H1 (cell line): ENCODE results near the gene KCNC3. TPM values are rescaled to one million over a fixed set of nuclear protein-coding genes. Genes with fewer than 3 reads are reported as not detected.
"Not testable (repeated sequence)": the region's sequence is repeated elsewhere in the genome, so short reads cannot be mapped to it uniquely, and the experiment has no call there.

Experiments
- CTCF ChIA-PET: fragments of 300-600 bp; sonication (Branson Sonifier 250); formaldehyde crosslinking; loops from one replicate; lab custom pipeline; 2021; ENCODE audit not compliant: partially characterized antibody; lab: Charles Lee
- POLR2A ChIA-PET: fragments of 300-600 bp; sonication (Branson Sonifier 250); formaldehyde crosslinking; loops from one replicate; lab custom pipeline; 2021; ENCODE audit warnings: inconsistent platforms; ENCODE audit not compliant: partially characterized antibody; lab: Charles Lee
- DNase-seq, 2 experiments: peaks; one replicate each; pipeline versions ENCODE4 v3.0.0 to v3.0.0-alpha.2; 2010 to 2022; ENCODE audit warnings: low spot score in 2 of 2, low read depth in 1 of 2, mixed read lengths in 1 of 2
- FAIRE-seq: peaks from 2 replicates; lab custom pipeline; 2011; peaks lifted over from hg19 to GRCh38; lab: Jason Lieb, UNC
- H2AFZ ChIP-seq: 2 replicates; pipeline ENCODE4 v1.8.1; 2012; ENCODE audit warnings: low read length, inconsistent platforms
- H2AK5ac ChIP-seq: 2 replicates; pipeline ENCODE4 v1.6.1; 2013; ENCODE audit warnings: low read depth, low read length
- H2BK120ac ChIP-seq: replicated peaks from 2 replicates; pipeline ENCODE3; 2013; ENCODE audit warnings: low read depth, low read length, inconsistent platforms
- H2BK12ac ChIP-seq: 2 replicates; pipeline ENCODE4 v1.6.1; 2013; ENCODE audit warnings: low read depth, low read length
- H2BK15ac ChIP-seq: 2 replicates; pipeline ENCODE4 v1.6.1; 2013; ENCODE audit warnings: low read length
- H2BK20ac ChIP-seq: 2 replicates; pipeline ENCODE4 v1.6.1; 2013; ENCODE audit warnings: low read length
- H2BK5ac ChIP-seq: 2 replicates; pipeline ENCODE4 v1.6.1; 2013; ENCODE audit warnings: low read depth, low read length
- H3K14ac ChIP-seq: 2 replicates; pipeline ENCODE4 v1.6.1; 2013; ENCODE audit warnings: inconsistent platforms; ENCODE audit not compliant: insufficient read length
- H3K18ac ChIP-seq: 2 replicates; pipeline ENCODE4 v1.6.1; 2013; ENCODE audit warnings: low read length; ENCODE audit errors: extremely low read depth
- H3K23ac ChIP-seq: 2 replicates; pipeline ENCODE4 v1.6.1; 2013; ENCODE audit warnings: inconsistent platforms; ENCODE audit not compliant: insufficient read length
- H3K23me2 ChIP-seq: 2 replicates; pipeline ENCODE4 v1.6.1; 2013; ENCODE audit warnings: low read depth, low read length
- H3K27ac ChIP-seq: 2 replicates; pipeline ENCODE4 v1.6.1; 2011; ENCODE audit warnings: low read depth, low read length, inconsistent platforms
- H3K27me3 ChIP-seq, 4 experiments: replicated peaks in 1 of 4; 1 replicate in 1 of 4; 2 replicates in 3 of 4; pipeline versions ENCODE4 v1.6.1 to v1.8.1; 2011 to 2013; ENCODE audit warnings: low read length in 3 of 4, mild to moderate bottlenecking in 3 of 4, inconsistent platforms in 2 of 4, mixed read lengths in 2 of 4, moderate library complexity in 1 of 4; ENCODE audit not compliant: control insufficient read depth in 3 of 4, insufficient read depth in 3 of 4; ENCODE audit errors: extremely low read depth in 1 of 4
- H3K36me3 ChIP-seq, 4 experiments: 2 replicates each; pipeline versions ENCODE4 v1.6.1 to v1.8.1; 2011 to 2013; ENCODE audit warnings: mild to moderate bottlenecking in 4 of 4, low read length in 3 of 4, moderate library complexity in 2 of 4, control low read depth in 1 of 4, inconsistent platforms in 1 of 4; ENCODE audit not compliant: insufficient read depth in 4 of 4, control insufficient read depth in 2 of 4
- H3K4ac ChIP-seq: replicated peaks from 2 replicates; pipeline ENCODE3; 2013; ENCODE audit warnings: low read length, low read depth, mixed read lengths, inconsistent platforms; ENCODE audit not compliant: insufficient read length
- H3K4me1 ChIP-seq, 4 experiments: replicated peaks in 1 of 4; 1 replicate in 1 of 4; 2 replicates in 3 of 4; pipeline versions ENCODE4 v1.6.1 to v1.8.1; 2011 to 2013; ENCODE audit warnings: low read length in 3 of 4, inconsistent platforms in 2 of 4, mixed read lengths in 1 of 4; ENCODE audit not compliant: insufficient read depth in 4 of 4, control insufficient read depth in 3 of 4
- H3K4me2 ChIP-seq, 2 experiments: 2 replicates each; pipeline versions ENCODE4 v1.6.1 to v1.8.1; 2011 to 2013; ENCODE audit warnings: low read depth in 2 of 2, low read length in 2 of 2, control low read depth in 1 of 2, inconsistent platforms in 1 of 2, mild to moderate bottlenecking in 1 of 2; ENCODE audit not compliant: insufficient read depth in 1 of 2
- H3K4me3 ChIP-seq, 4 experiments: fragments of 200-600, 300-600 bp in 1 of 4; sonication (generic), shearing (Covaris generic), sonication (Bioruptor Twin) in 1 of 4; 2 replicates each; pipeline versions ENCODE4 v1.5.1 to v1.8.1; 2011 to 2016; ENCODE audit warnings: low read length in 4 of 4, low read depth in 3 of 4, control low read depth in 2 of 4, inconsistent platforms in 2 of 4, mild to moderate bottlenecking in 2 of 4, mixed read lengths in 1 of 4, moderate library complexity in 1 of 4; ENCODE audit not compliant: insufficient read depth in 2 of 4; ENCODE audit errors: extremely low read depth in 1 of 4
- H3K56ac ChIP-seq: replicated peaks from 2 replicates; pipeline ENCODE3; 2013; ENCODE audit warnings: low read depth, mild to moderate bottlenecking, mixed read lengths, low read length, inconsistent platforms; ENCODE audit not compliant: insufficient read length
- H3K79me1 ChIP-seq: 2 replicates; pipeline ENCODE4 v1.6.1; 2013; ENCODE audit warnings: low read depth, low read length, control low read depth
- H3K79me2 ChIP-seq, 2 experiments: 2 replicates each; pipeline versions ENCODE4 v1.6.1 to v1.8.1; 2012 to 2013; ENCODE audit warnings: low read length in 2 of 2, mild to moderate bottlenecking in 2 of 2, inconsistent platforms in 1 of 2; ENCODE audit not compliant: insufficient read depth in 2 of 2, control insufficient read depth in 1 of 2
- H3K9ac ChIP-seq, 4 experiments: replicated peaks in 1 of 4; 1 replicate in 1 of 4; 2 replicates in 3 of 4; pipeline versions ENCODE4 v1.6.1 to v1.8.1; 2011 to 2013; ENCODE audit warnings: low read depth in 3 of 4, low read length in 3 of 4, control low read depth in 2 of 4, mild to moderate bottlenecking in 2 of 4, moderate library complexity in 2 of 4, inconsistent platforms in 1 of 4; ENCODE audit errors: extremely low read depth in 1 of 4
- H3K9me3 ChIP-seq, 2 experiments: 2 replicates each; pipeline versions ENCODE4 v1.6.1 to v1.8.1; 2012 to 2013; ENCODE audit warnings: mild to moderate bottlenecking in 2 of 2, moderate library complexity in 2 of 2, control low read depth in 1 of 2, inconsistent platforms in 1 of 2, low read depth in 1 of 2, low read length in 1 of 2, mixed read lengths in 1 of 2; ENCODE audit not compliant: insufficient read depth in 2 of 2
- H4K20me1 ChIP-seq, 2 experiments: replicated peaks in 1 of 2; 2 replicates each; pipeline versions ENCODE3 to v1.8.1; 2011 to 2013; ENCODE audit warnings: inconsistent platforms in 2 of 2, low read length in 2 of 2, mild to moderate bottlenecking in 1 of 2; ENCODE audit not compliant: insufficient read depth in 2 of 2, control insufficient read depth in 1 of 2
- H4K5ac ChIP-seq: 2 replicates; pipeline ENCODE4 v1.6.1; 2013; ENCODE audit warnings: low read length, low read depth, mixed read lengths, inconsistent platforms; ENCODE audit not compliant: insufficient read length
- H4K8ac ChIP-seq: 2 replicates; pipeline ENCODE4 v1.8.0; 2013; ENCODE audit warnings: mild to moderate bottlenecking, moderate library complexity, low read length, inconsistent platforms; ENCODE audit not compliant: insufficient read depth; ENCODE audit errors: extremely low read depth
- H4K91ac ChIP-seq: replicated peaks from 2 replicates; pipeline ENCODE3; 2013; ENCODE audit warnings: low read length, mixed read lengths, inconsistent platforms; ENCODE audit not compliant: insufficient read length
- ASH2L ChIP-seq: fragments of 200-600, 300-600 bp; sonication (generic); IDR thresholded peaks from one replicate; pipeline ENCODE4 v1.7.1; 2017; ENCODE audit warnings: low read length
- HDAC2 ChIP-seq, 2 experiments: fragments of 300-600 bp in 1 of 2; sonication (generic) in 1 of 2; IDR thresholded peaks; 2 replicates each; pipeline ENCODE4 v1.6.1; 2011 to 2012; ENCODE audit warnings: low read depth in 2 of 2, low read length in 2 of 2, mild to moderate bottlenecking in 2 of 2, moderate library complexity in 2 of 2, borderline replicate concordance in 1 of 2, inconsistent platforms in 1 of 2
- WGBS, 2 experiments: shearing (Covaris generic) in 1 of 2; methylation state at CpG; one replicate each; pipeline versions ENCODE4 v1.1.6 to v1.1.7; 2013 to 2015; ENCODE audit warnings: low lambda C conversion rate in 2 of 2, mixed read lengths in 2 of 2, inconsistent platforms in 1 of 2, low coverage in 1 of 2, missing lambda C conversion rate in 1 of 2; ENCODE audit not compliant: insufficient replicate concordance in 2 of 2, insufficient coverage in 1 of 2, insufficient read length in 1 of 2; ENCODE audit errors: extremely low coverage in 1 of 2, missing lambda C conversion rate in 1 of 2; 5-methylcytosine and 5-hydroxymethylcytosine counted together
- polyA plus RNA-seq, 7 experiments: library from polyadenylated mRNA; depleted of rRNA in 3 of 7; stranded (reverse) in 5 of 7; unstranded in 2 of 7; fragments of >200 nt in 5 of 7; fragments of 200-250 nt in 2 of 7; gene quantifications; 1 replicate in 5 of 7; 2 replicates in 1 of 7; 4 replicates in 1 of 7; pipeline versions ENCODE4 v1.2.1 to v1.2.3, GENCODE V29; 2011 to 2013; ENCODE audit warnings: missing spikeins in 2 of 7, mixed read lengths in 2 of 7
- total RNA-seq: library from RNA; stranded (reverse); fragmentation: NEBNext Ultra II Directional; extraction: Animal tissue kit (Norgen Biotek cat#: 25700); gene quantifications from 2 replicates; pipeline ENCODE4 v1.2.1, GENCODE V29; 2021

KCNC3 gene
- total and polyA plus RNA-seq, 2 of the 8 experiments (the other 6 are each of a cell fraction or from before 2014, with no cell fraction given) = 3.9 to 7.2 TPM

DNA sequence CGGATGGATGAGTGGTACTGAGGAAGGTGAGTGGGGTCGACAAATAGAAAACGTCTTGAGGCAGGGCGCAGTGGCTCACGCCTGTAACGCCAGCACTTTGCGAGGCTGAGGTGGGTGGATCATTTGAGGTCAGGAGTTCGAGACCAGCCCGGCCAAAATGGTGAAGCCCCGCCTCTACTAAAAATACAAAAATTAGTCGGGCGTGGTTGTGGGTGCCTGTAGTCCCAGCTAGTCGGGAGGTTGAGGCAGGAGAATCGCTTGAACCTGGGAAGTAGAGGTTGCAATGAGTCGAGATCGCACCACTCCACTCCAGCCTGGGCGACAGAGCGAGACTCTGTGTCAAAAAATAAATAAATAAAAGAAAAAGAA lies 733 bp upstream of the KCNC3 start:
- FAIRE-seq, H3K9me3 ChIP-seq, H3K56ac ChIP-seq, H2BK20ac ChIP-seq, H3K79me1 ChIP-seq, H3K79me2 ChIP-seq, H3K36me3 ChIP-seq, H4K91ac ChIP-seq, H3K23ac ChIP-seq, H3K4ac ChIP-seq, DNase-seq, H4K8ac ChIP-seq, H3K14ac ChIP-seq, H2AFZ ChIP-seq, H2BK120ac ChIP-seq: not testable (repeated sequence)
- Histone ChIP-seq H3K4me1 (peaks cover 2 to 32% (median 17%) of the 10 kb centered on the region in 4 experiments), H3K27ac (0 out of 2 replicates have a peak overlapping the region, but pooled peaks have one; percentile 12), H2AK5ac (0 out of 2 replicates have a peak overlapping the region, but pooled peaks have one; percentile 3), H2BK12ac (peak overlapping the region; percentile 29; the same call in 1 of the 2 replicates), H2BK5ac (peak overlapping the region; percentile 88; the same call in 1 of the 2 replicates), H2BK15ac (0 out of 2 replicates have a peak overlapping the region, but pooled peaks have one; percentile 18), H3K23me2 (peaks cover 46% of the 10 kb centered on the region), H3K4me2 (peak overlapping the region; percentile 75 to 99), H4K5ac (peak overlapping the region; percentile 39), H4K20me1 (peaks cover 10 to 14% of the 10 kb centered on the region in 2 experiments), H3K27me3 (peaks cover 5 to 15% (median 12%) of the 10 kb centered on the region in 4 experiments; a peak in 6 of 7 replicates), H3K4me3 (peak overlapping the region; percentile 74 to 96 (median 84)), H3K9ac (peak overlapping the region in 3 of 4 experiments; percentile 49 to 73 (median 56); a peak in 5 of 7 replicates), H3K18ac (0 out of 2 replicates have a peak overlapping the region, but pooled peaks have one; percentile 17)
- WGBS, 2 experiments = 16% methylated on average over 15 of the region's 18 CpGs; no CpG with 5 or more reads in 1 of the 2 experiments
- ChIA-PET CTCF (interaction anchor here (1.6 kb wide), 1 partner anchor 24 kb away, joined by 3 read pairs; no protein-coding TSS in a partner anchor), POLR2A (interaction anchor here (1.2 to 4.3 kb wide), 3 partner anchors 9 to 17 kb away, joined by 4 to 40 read pairs (median 29); no protein-coding TSS in a partner anchor)
- TF ChIP-seq HDAC2 (IDR thresholded peaks at IDR 0.05; ENCODE audit: borderline replicate concordance in 1 of 2, low read depth in 2 of 2, low read length in 2 of 2) = 0 out of 4 replicates have a peak, but pooled peaks of 1 of the 2 experiments have one; percentile 12
- peak; percentile 19 for TF ChIP-seq ASH2L
